CD14-positive monocyte (primary cell): ENCODE data around the gene ARL5B. TPM values are rescaled to one million over a fixed set of nuclear protein-coding genes. Genes with fewer than 3 reads are reported as not detected.
"Not testable (repeated sequence)": the region's sequence is repeated elsewhere in the genome, so short reads cannot be mapped to it uniquely, and the experiment has no call there.

Experiments
- DNase-seq, 3 donors: peaks; one replicate each; pipeline ENCODE4 v3.0.0-alpha.2; 2011 to 2022
- H2AFZ ChIP-seq: 2 replicates; pipeline ENCODE4 v1.6.0; 2012; ENCODE audit warnings: mild to moderate bottlenecking, low read depth, low read length, inconsistent platforms; ENCODE audit not compliant: insufficient read depth, poor library complexity, severe bottlenecking
- H3K27ac ChIP-seq, 2 donors: 1 replicate in 1 of 2; 2 replicates in 1 of 2; pipeline ENCODE4 v1.5.1; 2012 to 2013; ENCODE audit warnings: low read length in 2 of 2, control low read depth in 1 of 2, inconsistent platforms in 1 of 2, low read depth in 1 of 2, mild to moderate bottlenecking in 1 of 2
- H3K27me3 ChIP-seq, 2 donors: one replicate each; pipeline versions ENCODE4 v1.6.0 to v1.6.1; 2011 to 2013; ENCODE audit warnings: low read length in 2 of 2; ENCODE audit not compliant: control insufficient read depth in 2 of 2, insufficient read depth in 2 of 2
- H3K36me3 ChIP-seq, 2 donors: replicated peaks in 1 of 2; 1 replicate in 1 of 2; 2 replicates in 1 of 2; pipeline versions ENCODE4 v1.5.1 to v1.6.1; 2012 to 2013; ENCODE audit warnings: low read length in 2 of 2, control low read depth in 1 of 2, inconsistent platforms in 1 of 2, mild to moderate bottlenecking in 1 of 2; ENCODE audit not compliant: insufficient read depth in 2 of 2, control insufficient read depth in 1 of 2
- H3K4me1 ChIP-seq, 2 donors: 1 replicate in 1 of 2; 2 replicates in 1 of 2; pipeline versions ENCODE4 v1.5.1 to v1.6.1; 2012 to 2013; ENCODE audit warnings: low read length in 2 of 2, control low read depth in 1 of 2, inconsistent platforms in 1 of 2, mild to moderate bottlenecking in 1 of 2, moderate library complexity in 1 of 2; ENCODE audit not compliant: insufficient read depth in 2 of 2, control insufficient read depth in 1 of 2
- H3K4me2 ChIP-seq: replicated peaks from 2 replicates; pipeline ENCODE3; 2012; ENCODE audit warnings: low read length, moderate library complexity, mild to moderate bottlenecking; ENCODE audit not compliant: poor library complexity, severe bottlenecking; ENCODE audit errors: extremely low read depth
- H3K4me3 ChIP-seq, 3 experiments: fragments of 200-600 bp in 1 of 3; sonication (generic) in 1 of 3; replicated peaks in 1 of 3; 1 replicate in 2 of 3; 2 replicates in 1 of 3; pipeline ENCODE4 v1.5.1; 2011 to 2013; ENCODE audit warnings: low read length in 3 of 3, mild to moderate bottlenecking in 3 of 3, control low read depth in 2 of 3, low read depth in 2 of 3, inconsistent platforms in 1 of 3, moderate library complexity in 1 of 3
- H3K79me2 ChIP-seq: 2 replicates; pipeline ENCODE4 v1.6.0; 2012; ENCODE audit warnings: mild to moderate bottlenecking, control low read depth, inconsistent platforms, low read length, moderate library complexity; ENCODE audit not compliant: insufficient read depth
- H3K9ac ChIP-seq: 2 replicates; pipeline ENCODE4 v1.6.0; 2017; ENCODE audit warnings: low read length, mild to moderate bottlenecking; ENCODE audit not compliant: insufficient read depth, poor library complexity, severe bottlenecking
- H3K9me3 ChIP-seq, 2 donors: replicated peaks in 1 of 2; 1 replicate in 1 of 2; 2 replicates in 1 of 2; pipeline versions ENCODE4 v1.5.1 to v1.6.1; 2012 to 2013; ENCODE audit warnings: low read length in 2 of 2, control low read depth in 1 of 2; ENCODE audit not compliant: control insufficient read depth in 1 of 2, insufficient read depth in 1 of 2
- H4K20me1 ChIP-seq: 2 replicates; pipeline ENCODE4 v1.6.0; 2012; ENCODE audit warnings: mild to moderate bottlenecking, low read length, control low read depth, moderate library complexity; ENCODE audit not compliant: insufficient read depth
- H3K27ac Mint-ChIP-seq, 7 donors: one replicate each; pipeline ENCODE4 v1.8.0; 2020; ENCODE audit warnings: mild to moderate bottlenecking in 7 of 7, mixed read lengths in 7 of 7, moderate library complexity in 6 of 7, inconsistent platforms in 2 of 7
- H3K27me3 Mint-ChIP-seq, 3 donors: one replicate each; pipeline ENCODE4 v1.8.0; 2021 to 2022; ENCODE audit warnings: low read depth in 3 of 3, mild to moderate bottlenecking in 3 of 3, mixed read lengths in 3 of 3, moderate library complexity in 3 of 3, inconsistent platforms in 1 of 3
- H3K36me3 Mint-ChIP-seq, 2 donors: one replicate each; pipeline ENCODE4 v1.8.0; 2020; ENCODE audit warnings: mixed read lengths in 2 of 2, inconsistent platforms in 1 of 2, mild to moderate bottlenecking in 1 of 2
- H3K4me1 Mint-ChIP-seq: one replicate; pipeline ENCODE4 v1.8.0; 2020; ENCODE audit warnings: mild to moderate bottlenecking, mixed read lengths
- H3K4me3 Mint-ChIP-seq, 2 donors: one replicate each; pipeline ENCODE4 v1.8.0; 2020; ENCODE audit warnings: mild to moderate bottlenecking in 2 of 2, mixed read lengths in 2 of 2, moderate library complexity in 1 of 2
- H3K9me3 Mint-ChIP-seq, 7 donors: one replicate each; pipeline ENCODE4 v1.8.0; 2020 to 2022; ENCODE audit warnings: mixed read lengths in 7 of 7, mild to moderate bottlenecking in 6 of 7, moderate library complexity in 6 of 7, inconsistent platforms in 2 of 7
- CTCF ChIP-seq: fragments of 200-600 bp; IDR thresholded peaks from one replicate; pipeline ENCODE4 v1.8.0; 2022; ENCODE audit warnings: antibody characterized with exemption, mild to moderate bottlenecking
- WGBS: methylation state at CpG from one replicate; pipeline ENCODE4 v1.1.5; 2013; ENCODE audit warnings: missing lambda C conversion rate; ENCODE audit not compliant: insufficient coverage; 5-methylcytosine and 5-hydroxymethylcytosine counted together
- intact Hi-C, 2 donors: fragments of 100-400 bp; cut with micrococcal nuclease; formaldehyde crosslinking; loops; one replicate each; pipeline versions ENCODE4 v1.15.0 to v1.15.1; 2023
- polyA plus RNA-seq, 3 donors: library from polyadenylated mRNA; depleted of rRNA in 1 of 3; unstranded in 2 of 3; stranded (reverse) in 1 of 3; fragments of 300-500 nt in 2 of 3; fragments of >200 nt in 1 of 3; fragmentation: Illumina TruSeq in 2 of 3; gene quantifications; 1 replicate in 2 of 3; 2 replicates in 1 of 3; pipeline ENCODE4 v1.2.3, GENCODE V29; 2012 to 2021

ARL5B gene
- polyA plus RNA-seq, 3 donors, result 1.3 to 14.4 (median 1.4) TPM

- Mint-ChIP-seq H3K9me3 (peaks cover 0 to 3% (median 2%) of the 10 kb centered on the region in 7 donors), H3K27me3 (no peaks in the 10 kb centered on the region)
- intact Hi-C loops, result no loop called here
Observed at GRCh38 chr10:18635995-18636394, 23.2 kb upstream of the ARL5B start.

GRCh38 chr10:18637400-18637799 lies 21.8 kb upstream of the ARL5B start:
- H3K4me3 Mint-ChIP-seq, intact Hi-C loops, H3K27me3 Mint-ChIP-seq, H3K9ac ChIP-seq, H2AFZ ChIP-seq, H3K9me3 Mint-ChIP-seq, H3K27ac Mint-ChIP-seq, H3K27me3 ChIP-seq, H3K4me1 ChIP-seq, H3K27ac ChIP-seq, H3K9me3 ChIP-seq, H3K4me1 Mint-ChIP-seq, H3K4me2 ChIP-seq, H3K4me3 ChIP-seq, H4K20me1 ChIP-seq, H3K79me2 ChIP-seq, DNase-seq: not testable (repeated sequence)
- peaks cover 2 to 12% of the 10 kb centered on the region in 2 donors for H3K36me3 ChIP-seq
- H3K36me3 Mint-ChIP-seq, result peaks cover 14 to 21% of the 10 kb centered on the region in 2 donors
- no CpG with 5 or more reads among the region's 1 CpG for WGBS

More at GRCh38 chr10:18635995-18636394, 23.2 kb upstream of the ARL5B start:
- no peak overlapping the region for H3K4me2 ChIP-seq
- H3K4me1 ChIP-seq, result no peaks in the 10 kb centered on the region
- no peaks in the 10 kb centered on the region for H3K9me3 ChIP-seq
- peak overlapping the region in 1 of 7 donors; percentile 21 for H3K27ac Mint-ChIP-seq
- no peak overlapping the region for H3K9ac ChIP-seq
- no peaks in the 10 kb centered on the region for H3K36me3 ChIP-seq
- no peaks in the 10 kb centered on the region for H3K79me2 ChIP-seq
- no peak overlapping the region for H3K4me3 ChIP-seq
- H3K27me3 ChIP-seq, result no peaks in the 10 kb centered on the region
- no peak for DNase-seq
- H3K27ac ChIP-seq, result no peak overlapping the region
- no peak overlapping the region for H2AFZ ChIP-seq
- H3K4me1 Mint-ChIP-seq, result no peaks in the 10 kb centered on the region
- TF ChIP-seq CTCF, result no peak
- no peak overlapping the region for H3K4me3 Mint-ChIP-seq
- WGBS, result no CpG with 5 or more reads among the region's 4 CpGs
- no peaks in the 10 kb centered on the region for H4K20me1 ChIP-seq
- peaks cover 12 to 14% of the 10 kb centered on the region in 2 donors for H3K36me3 Mint-ChIP-seq

- H3K4me1 ChIP-seq, H3K27ac ChIP-seq, H3K4me2 ChIP-seq, DNase-seq, H3K9me3 ChIP-seq, H3K27me3 Mint-ChIP-seq, H3K4me3 ChIP-seq, H2AFZ ChIP-seq, H3K79me2 ChIP-seq, H3K27ac Mint-ChIP-seq, H4K20me1 ChIP-seq, H3K4me1 Mint-ChIP-seq, H3K27me3 ChIP-seq, H3K4me3 Mint-ChIP-seq, H3K9ac ChIP-seq, intact Hi-C loops, H3K9me3 Mint-ChIP-seq: not testable (repeated sequence)
- peaks cover 2 to 12% of the 10 kb centered on the region in 2 donors for H3K36me3 ChIP-seq
- peaks cover 11 to 23% of the 10 kb centered on the region in 2 donors for H3K36me3 Mint-ChIP-seq
- WGBS, result no CpG with 5 or more reads among the region's 2 CpGs
Observed at GRCh38 chr10:18639719-18640118, 19.5 kb upstream of the ARL5B start.
